ENCODE measurements around the gene ADCYAP1.
A peak's percentile ranks its signal among the peaks of the same experiment; 100 is the strongest.
"Not testable (repeated sequence)": the region's sequence is repeated elsewhere in the genome, so short reads cannot be mapped to it uniquely, and the experiment has no call there.

Gene ADCYAP1

DNA sequence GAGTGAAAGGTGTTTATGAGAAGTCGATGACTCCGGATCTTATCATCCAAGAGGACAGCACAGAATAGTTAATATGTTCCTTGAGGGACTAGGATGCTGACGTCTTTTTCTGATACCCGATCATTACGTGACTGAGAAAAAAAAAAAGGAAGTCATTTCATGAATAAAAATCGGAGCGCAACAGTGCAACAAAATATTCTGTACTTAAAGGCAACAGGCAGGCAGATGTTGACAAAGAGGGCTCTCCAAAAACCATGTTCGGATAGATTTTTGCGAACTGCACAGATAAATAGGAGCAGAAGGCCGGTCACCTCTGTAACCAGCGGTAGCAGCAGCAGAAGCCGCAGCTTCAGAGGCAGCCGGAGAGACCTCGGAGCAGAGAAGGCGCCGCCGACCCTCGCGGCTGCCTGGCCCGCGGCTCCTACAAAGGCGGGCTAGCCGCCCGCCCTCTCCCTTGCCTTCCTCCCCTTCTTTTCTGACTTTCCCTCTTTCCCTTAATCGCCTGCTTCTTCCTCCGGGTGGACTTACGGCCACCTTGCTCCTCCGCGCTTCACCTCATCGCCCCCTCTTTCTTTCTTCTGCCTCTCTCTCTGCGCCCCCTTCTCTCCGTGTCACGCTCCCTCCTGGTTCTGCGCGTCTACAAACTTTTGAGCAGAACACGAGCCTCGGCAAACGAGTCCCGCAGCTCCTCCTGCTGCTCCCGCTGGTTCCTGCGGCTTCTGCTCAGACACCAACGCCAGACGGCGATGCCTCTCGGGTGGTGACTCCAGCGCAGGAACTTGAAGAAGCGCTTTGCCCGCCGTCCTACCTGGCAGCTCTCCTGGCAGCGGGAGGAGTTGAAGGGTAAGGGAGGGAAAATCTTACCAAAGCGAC lies at the start of gene ADCYAP1:
Gene ADCYAP1, plus strand, starts transcription at position 654 of the 873 bp plus-strand sequence. CDS start 516 bp downstream, outside the sequence.
- peak in 1 of 2 experiments; percentile 60 for DNase-seq

DNA sequence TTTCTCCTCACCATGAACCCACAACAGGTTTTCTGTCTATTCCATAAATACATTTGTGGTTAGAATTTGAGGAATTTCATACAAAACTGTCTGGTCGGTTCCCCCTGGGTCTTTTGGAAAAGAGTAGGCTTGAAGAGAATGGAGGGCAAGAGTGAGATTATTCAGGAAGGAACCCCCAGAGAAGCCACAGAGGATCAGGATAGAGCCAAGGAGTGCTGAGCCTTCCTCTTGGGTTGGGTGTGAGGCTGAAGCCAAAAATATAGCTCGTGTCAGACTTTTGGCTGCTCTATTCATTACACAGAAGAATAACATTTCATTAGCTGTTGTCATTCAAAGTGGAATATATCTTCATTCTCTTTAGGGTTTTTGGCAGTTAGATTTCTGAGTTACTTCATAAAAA lies 46.7 kb upstream of the ADCYAP1 start:
- no peak for DNase-seq

DNA sequence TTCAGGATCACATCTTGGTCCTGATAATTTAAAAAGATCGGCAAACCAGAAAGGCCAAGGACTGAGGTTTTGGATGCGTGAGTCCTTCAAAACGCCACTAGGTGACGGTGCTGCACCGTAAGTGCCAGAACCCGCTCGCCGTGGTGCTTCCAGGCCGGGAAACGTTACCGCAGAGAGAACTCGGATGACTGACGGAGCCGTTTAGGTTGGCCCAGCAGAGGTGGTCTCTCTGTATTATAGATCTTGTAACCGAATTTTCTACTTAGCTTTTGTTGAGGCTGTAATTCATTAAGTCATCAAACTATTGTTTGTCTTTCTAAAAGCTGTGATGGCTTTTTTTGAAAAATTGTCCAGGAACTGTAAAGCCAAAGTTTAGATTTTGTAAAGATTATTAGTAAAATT lies 39.8 kb upstream of the ADCYAP1 start:
- DNase-seq, result peak; percentile 44 to 57

DNA sequence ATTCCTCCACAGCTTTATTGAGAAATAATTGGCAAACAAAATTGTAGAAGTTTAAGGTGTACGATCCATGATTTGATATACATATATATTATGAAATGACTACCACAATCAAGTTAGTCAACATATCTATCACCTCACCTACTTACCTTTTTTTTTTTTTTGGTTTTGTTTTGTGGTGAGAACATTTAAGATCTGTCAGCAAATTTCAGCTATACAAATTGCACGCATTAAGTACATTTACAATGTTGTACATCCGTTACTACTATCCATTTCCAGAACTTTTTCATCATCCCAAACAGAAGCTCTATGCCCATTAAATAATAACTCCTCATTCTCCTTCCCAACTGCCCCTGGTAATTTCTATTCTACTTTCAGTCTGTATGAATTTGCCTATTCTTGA lies 37.4 kb upstream of the ADCYAP1 start:
- no peak for DNase-seq

DNA sequence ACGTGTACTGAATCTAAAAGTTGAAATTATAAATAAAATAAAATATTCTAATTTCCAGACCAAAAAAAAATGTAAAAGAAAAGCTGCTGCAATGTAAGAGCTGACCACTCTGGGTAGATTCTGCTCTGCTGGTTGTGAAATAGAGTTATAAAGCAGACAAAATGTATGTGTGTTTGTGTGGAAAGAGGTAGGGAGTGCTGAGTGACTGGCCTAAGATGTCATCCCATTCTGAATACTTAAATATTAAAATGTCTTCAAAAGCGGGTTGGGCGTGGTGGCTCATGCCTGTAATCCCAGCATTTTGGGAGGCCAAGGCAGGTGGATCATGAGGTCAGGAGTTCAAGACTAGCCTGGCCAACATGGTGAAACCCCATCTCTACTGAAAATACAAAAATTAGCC lies 31.2 kb upstream of the ADCYAP1 start:
- DNase-seq, result not testable (repeated sequence)

DNA sequence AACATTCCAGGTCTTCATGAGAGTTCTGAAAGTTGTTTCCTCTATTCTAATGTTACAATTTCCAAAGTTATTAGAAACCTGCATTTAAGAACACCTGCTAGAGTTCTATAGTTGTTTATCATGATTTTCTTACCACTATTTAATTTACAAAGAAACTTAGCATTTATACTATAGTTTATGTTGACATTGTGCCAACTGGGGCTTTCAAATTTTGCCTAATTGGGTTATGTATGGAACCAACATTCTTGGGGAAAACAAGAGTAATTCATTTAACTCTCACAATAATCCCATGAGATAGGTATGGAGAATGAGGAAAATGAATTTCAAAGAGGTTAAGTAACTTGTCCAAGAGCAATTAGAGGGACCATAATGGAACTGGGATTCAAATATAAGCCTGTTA lies 28.8 kb upstream of the ADCYAP1 start:
- DNase-seq, result no peak

DNA sequence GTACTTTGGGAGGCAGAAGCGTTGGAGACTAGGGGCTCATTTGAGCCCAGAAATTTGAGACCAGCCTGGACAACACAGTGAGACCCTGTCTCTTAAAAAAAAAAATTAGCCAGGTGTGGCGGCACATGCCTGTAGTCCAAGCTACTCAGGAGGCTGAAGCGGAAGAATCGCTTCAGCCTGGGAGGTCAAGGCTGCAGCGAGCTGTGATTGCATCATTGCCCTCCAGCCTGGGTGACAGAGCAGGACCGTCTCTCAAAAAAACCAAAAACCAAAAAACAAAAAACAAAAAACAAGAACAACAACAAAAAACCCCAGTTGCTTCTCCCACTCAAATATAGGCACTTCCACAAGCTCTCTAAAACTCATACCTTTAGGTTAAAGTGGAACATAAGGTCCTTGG lies 27.4 kb upstream of the ADCYAP1 start:
- no peak for DNase-seq

DNA sequence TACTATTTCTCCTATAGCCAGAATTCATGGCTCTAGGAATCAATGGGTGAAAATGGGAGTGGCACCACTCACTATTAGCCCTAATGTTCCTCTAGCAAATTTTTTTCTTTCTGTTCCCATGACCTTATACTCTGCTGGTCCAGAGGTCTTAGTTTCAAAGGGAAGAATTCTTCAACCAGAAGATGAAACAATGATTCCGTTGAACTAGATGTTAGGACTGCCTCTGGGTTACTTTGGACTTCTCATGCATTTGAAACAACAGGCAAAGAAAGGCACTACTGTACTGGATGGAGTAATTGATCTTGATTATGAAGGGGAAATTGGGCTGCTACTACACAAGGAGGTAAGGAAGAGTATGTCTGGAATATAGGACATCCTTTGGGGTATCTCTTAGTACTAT lies 18.6 kb upstream of the ADCYAP1 start:
- DNase-seq, result no peak

DNA sequence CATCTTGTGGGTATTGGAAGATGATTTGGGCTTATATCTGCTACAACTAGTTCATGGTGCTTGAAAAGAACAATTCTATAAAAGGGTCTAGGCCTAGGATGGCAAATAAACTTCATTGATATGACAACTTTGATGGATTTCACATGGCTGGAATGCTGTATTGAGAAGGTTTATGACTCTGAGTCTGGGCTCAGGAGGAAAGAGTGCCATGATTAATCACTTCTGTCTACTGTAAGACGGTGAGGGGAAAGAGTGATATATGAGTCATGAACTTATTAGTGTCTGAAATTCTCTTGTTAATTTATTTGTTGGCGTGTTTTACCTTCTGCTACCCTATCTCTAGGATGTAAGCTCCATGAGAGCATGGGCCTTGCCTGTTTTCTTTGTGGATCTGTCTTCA lies 17.0 kb upstream of the ADCYAP1 start:
- DNase-seq, result no peak

DNA sequence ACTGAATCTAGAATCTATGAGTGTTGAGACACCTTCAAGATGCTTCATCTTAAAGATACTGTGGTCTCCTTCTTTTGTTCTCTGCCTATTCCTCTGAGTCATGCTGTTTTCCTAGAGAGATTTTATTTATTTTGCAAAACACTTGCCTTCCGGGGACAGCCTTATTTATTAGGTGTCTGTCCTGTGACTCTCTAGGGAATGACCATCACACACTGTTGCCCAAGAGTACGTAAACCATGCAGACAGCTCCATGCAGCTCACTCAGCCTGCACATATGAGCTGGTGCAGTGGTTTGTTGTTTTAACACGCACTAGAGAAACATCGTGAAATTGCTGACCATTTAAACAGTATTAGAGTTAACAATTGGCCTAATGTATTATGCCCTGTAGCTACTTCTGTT lies 12.4 kb upstream of the ADCYAP1 start:
- DNase-seq, result no peak

DNA sequence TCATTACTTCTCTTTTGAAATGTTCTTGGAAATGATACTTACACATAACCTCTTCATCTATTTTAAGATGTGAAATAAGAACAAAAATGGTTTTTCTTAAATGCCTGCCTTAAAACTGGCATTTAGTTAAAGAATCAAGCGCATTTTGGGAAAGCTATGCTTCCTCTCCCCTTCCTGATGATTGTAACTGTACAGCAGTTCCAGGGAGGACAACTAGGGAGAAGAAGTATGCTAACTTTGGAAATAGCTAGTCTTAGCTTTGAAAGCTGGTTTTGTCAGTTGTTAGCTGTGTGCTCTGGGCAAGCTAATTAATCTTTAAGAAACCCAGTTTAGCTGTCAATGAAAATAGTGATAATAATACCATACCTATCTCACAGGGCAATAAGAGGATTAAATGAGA lies 8.4 kb upstream of the ADCYAP1 start:
- DNase-seq, result no peak

DNA sequence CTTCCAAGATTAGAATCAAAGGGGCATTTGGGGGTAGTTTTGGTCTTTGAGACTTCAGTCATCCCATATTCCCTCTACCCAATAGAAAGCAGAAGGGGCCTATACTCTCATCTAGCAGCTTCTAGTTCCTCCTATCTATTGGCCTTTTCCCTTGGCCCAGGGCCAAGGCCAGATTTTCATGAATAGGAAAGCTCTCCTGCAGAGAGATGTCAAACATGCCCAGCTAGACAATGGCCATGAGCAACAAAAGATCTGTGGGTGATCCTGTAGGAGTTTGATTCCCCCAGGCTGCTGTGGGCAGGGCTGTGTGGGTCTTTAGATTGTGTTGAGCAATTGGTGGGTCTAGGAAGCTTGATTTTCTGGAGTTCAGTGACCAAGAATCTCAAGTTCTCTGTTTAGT lies 2.9 kb upstream of the ADCYAP1 start:
- DNase-seq, result no peak

DNA sequence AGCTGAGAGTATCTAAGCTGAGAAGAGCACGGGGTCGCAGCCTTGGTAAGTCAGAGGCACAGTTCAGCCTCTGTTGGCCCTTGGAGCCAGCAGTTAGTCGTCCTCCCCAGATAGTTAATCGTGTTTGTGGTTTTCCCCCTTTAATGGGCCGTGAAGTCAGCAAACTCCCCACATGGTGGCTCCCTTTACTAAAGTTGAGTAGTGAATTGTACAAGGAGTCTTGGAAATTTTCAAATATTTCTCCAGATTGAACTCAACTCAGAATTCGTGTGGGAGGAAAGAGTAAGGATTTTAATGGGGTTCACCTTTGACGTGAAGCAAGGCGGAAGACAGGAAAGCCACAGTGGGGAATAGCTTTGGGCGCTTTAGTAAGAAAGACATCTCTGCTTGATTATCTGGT lies 2.4 kb upstream of the ADCYAP1 start:
- peak in 1 of 2 experiments; percentile 10 for DNase-seq

DNA sequence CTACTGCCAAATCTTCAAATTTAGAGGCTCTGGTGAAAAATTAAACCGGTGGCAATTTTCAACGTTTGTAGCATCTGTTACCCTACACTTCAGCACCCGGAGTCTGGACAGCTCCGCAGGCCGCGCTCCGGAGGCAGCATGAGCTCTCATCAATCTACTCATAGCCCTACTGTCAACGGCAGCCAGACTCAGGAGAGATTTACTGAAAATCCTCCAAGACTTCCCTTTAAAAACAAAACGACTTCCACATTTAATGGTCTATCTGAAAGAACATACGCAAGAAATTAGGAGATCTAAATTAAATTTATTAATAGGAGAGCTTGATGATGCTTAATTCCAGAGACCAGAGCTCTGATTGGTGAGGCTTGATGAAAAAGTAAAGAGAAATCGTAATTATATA lies 970 bp upstream of the ADCYAP1 start:
- no peak for DNase-seq

DNA sequence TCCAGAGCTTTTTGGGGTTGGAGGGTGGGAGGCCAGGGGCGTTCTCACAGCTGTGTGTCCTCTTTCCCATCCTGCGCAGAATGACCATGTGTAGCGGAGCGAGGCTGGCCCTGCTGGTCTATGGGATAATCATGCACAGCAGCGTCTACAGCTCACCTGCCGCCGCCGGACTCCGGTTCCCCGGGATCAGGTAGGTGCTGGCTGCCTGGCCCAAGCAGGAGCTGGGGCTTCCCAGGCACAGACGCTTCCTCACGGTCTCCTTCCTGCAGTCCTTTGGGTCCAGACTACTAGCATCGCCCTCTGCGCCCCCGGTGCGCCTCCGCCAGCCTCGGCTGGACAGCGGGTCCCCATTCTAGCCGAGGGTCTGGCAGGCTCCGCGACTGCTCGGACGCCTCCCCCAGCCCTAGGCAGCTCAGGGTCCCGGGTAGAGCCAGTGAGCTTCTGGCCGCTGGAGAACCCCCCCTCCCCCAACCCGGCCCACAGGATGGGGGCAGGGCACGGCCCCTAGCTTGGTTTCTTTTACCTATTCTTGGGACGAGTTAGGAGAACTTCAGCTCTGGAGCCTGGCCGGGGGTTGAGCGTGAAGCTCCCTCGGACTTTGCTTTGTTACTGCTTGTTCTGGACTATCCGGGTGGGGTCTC lies 756 bp downstream of the ADCYAP1 start:
- no peak for DNase-seq

DNA sequence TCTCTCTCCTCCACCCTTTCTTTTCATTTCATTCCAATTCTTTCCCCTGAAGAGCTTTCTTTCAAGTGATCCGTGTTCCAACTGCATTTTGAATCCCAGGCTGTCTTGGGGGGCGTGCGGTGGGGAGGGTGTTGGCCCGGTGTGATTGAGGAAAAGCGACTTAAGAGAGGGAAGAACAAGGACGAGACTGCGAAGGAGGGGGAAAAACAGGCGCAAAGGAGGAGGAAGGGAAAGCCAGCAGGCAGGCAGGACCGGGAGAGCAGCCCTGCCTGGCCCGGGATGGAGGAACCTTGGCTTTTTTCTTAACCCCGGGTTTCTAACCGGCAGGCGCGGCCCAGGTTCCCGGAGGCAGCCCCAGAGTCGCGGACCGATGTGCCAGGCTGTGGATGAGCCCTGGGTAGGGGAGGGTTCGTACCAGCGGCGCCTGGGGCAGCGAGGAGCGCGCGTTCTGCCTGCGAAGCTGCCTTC lies 1.3 kb downstream of the ADCYAP1 start:
- DNase-seq, result no peak

DNA sequence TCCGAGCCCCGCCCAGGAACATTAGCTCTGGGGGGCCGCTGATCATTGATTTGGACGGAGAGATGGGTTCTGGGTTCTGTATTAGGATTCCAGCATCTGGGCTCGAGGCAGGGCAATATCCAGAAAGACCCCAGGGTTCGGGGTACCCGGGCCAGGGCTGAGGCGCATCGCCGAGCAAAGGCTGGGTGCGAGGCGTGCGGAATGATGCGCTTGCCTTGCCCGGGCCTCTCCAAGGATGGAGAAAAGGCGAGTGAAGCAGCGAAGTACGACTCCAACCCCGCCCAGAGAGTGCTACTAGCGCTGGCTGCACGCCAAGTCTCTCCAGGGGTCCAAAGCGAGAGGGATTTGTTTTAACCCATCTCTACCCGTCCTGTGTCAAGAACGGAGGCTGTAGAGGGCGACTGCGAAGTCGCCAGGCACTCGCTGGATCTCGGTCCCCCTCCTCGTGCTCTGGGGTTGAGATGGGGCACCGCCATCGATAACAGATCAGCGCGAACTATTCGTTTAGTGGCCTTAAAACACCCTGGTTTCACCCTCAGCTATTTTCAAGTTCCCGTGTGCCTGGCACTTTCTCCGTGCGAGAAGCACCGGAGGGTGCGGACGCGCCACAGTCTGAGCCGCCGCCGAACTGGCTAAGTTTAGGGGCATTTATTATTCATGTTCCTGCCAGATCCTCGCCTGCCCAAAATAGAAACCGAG lies 1.9 kb downstream of the ADCYAP1 start:
- peak; percentile 71 for DNase-seq

DNA sequence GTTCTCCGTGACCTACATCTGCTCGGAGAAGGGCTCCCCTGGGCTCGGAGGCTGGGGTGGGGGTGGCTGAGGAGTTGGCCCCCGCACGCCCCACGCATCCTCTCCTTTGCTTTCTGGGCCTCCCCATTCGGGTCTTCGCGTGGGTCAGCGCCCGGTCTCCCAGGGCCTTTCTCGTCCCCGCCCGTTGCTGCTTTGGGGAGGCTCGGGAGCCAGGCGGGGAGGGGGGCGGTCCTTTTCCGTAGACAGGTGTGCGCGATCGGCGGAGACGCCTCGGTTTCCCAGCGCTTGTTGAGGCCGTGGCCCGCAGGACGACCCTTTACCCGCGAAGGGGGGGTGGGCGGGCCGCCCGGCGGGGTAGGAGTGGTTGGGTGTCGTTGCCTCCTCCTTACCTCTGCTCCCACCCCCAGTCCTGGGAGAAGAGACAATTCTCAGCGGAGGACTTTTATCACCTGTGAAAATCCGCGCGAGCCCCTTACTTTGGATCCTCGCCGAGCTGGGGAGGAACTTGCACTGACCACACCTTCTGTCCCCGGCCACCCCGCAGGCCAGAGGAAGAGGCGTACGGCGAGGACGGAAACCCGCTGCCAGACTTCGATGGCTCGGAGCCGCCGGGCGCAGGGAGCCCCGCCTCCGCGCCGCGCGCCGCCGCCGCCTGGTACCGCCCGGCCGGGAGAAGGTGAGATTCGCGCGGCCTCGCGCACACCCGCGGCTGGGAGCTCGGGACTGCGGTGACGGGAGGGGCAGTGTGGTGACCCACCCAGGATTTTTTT lies 2.6 kb downstream of the ADCYAP1 start:
- peak; percentile 25 to 60 for DNase-seq

DNA sequence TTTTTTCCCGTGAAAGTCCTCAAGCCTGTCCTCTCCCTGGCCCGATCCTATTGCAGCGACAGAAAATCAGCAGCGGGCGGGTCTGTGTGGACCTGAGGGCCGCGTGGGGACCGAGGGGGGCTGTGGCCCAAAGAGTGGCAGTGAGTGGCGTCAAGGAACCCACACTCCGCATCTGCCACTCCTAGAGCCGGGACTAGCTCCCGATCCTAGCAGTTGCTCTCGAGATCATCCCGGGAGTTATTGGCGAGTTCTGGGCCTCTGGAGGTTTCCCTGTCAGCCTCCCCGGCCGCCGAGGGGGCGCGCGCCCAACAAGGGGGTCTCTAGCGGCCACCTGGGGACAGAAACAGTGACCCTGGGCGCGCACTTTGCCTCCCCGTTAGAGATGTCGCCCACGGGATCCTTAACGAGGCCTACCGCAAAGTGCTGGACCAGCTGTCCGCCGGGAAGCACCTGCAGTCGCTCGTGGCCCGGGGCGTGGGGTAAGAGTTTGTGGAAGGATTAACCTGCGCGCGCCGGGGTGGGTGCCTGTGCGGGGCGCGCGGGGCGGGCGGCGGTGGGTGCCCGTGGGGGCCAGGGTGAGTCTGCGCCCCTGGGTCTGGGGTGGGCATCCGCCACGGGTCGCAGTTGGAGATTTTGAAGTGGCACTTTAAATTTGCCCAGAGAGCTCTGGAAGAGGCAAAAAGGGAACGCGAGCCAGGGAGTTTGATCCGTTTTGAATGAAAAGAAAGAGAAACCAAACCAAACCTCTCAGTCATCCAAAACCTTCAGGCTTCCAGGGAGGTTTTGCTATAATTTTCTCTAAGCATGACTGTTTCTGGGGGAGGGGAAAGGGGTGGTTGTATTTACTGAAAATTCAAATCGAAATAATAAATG lies 3.5 kb downstream of the ADCYAP1 start:
- DNase-seq, result peak in 1 of 2 experiments; percentile 59

DNA sequence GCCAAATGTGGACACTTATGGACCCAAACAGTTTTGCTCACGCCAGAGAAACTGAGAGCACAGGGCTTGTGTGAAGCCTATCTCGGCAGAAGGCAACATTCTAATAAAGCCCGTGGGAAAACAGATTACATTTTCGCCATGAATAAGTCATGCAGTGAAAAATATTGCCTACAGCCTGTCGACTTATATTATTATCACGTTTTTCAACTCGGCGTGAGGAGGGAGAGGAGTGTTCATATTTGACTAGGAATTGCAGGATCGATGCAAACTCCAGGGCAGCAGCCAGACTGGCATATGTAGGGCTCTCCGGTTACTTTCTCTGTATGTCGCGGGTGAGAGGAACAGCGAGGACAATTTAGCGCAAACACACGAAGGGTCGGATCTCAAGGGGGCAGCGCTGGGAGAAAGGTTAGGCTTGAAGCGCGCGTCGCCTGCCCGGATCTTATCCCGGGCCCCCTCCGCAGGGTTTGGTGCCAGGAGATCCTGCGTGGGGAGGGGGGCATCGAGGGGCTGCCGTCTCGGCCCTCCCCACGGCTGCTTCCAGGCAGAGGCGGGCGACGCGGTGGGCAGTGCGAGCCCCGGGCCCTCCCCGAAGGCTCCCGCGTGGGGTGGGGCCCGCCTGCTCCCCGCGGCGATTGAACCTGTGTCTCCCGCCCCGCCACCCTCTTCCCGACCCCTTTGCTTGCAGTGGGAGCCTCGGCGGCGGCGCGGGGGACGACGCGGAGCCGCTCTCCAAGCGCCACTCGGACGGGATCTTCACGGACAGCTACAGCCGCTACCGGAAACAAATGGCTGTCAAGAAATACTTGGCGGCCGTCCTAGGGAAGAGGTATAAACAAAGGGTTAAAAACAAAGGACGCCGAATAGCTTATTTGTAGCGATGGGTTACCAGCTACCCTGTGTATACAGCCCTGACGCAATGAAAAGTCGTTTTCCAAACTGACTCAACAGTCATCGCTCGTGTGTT lies 4.4 kb downstream of the ADCYAP1 start:
- DNase-seq, result peak in 1 of 2 experiments; percentile 59

DNA sequence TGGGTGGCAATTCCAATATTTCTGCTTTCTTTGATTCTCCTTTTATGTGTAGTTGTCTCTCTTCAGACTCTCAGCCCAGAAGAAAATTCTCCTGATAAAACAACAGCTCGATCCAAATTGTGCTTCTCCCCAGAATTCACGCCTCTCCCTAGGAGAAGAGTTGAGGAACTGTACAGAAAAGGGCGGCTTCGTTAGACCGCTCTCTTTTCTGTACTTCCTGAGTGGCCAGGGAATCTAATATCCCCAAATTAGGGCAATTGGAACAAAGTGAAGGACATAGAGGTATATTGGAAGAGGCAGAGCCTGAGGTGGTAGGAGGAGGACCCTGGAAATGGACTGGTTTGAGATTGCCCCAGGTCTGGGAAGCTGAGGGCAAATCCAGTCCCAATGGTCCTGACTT lies 5.6 kb downstream of the ADCYAP1 start:
- DNase-seq, result no peak
